ENCODE data around the gene PRXL2B.

DNA sequence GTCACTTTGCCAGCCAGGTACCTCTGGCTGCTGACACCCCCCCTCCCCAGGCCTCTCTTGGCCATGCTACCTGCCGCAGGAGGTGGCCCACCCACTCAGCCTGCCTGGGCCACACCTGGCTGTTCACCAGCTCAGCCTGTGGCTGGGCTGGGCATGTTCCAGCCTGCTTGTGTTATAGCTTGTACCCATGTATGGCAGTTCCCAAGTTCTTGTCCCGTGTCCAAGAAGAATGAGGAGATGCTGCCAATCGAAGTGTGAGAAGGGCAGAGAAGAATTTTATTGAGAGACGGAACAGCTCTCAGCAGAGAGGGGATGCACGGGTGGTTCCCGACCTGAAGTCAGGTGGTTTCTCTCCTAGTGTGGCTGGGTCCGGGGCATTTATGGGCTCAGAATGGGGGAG, 50.2 kb downstream of the PRXL2B start:
- TF ChIP-seq TCF7 (IDR thresholded peaks at IDR 0.05; ENCODE audit: borderline replicate concordance), result no peak
- no peak for TF ChIP-seq ZNF384 (IDR thresholded peaks at IDR 0.05; ENCODE audit: borderline replicate concordance, low read depth, low read length)
- no peak for TF ChIP-seq RBBP5 (conservative IDR thresholded peaks at IDR 0.05)
- TF ChIP-seq SMARCA5 (IDR thresholded peaks at IDR 0.05), result no peak
- no peak for TF ChIP-seq HDAC2 (IDR thresholded peaks at IDR 0.05)
- TF ChIP-seq SREBF2 (IDR thresholded peaks at IDR 0.05; ENCODE audit: low read length), result no peak
- no peak for TF ChIP-seq CTCF (IDR thresholded peaks at IDR 0.05 in 2 of 3, conservative IDR thresholded peaks at IDR 0.05 in 1 of 3; ENCODE audit: control insufficient read depth in 2 of 3, extremely low read depth in 1 of 3, insufficient read depth in 1 of 3, low read depth in 3 of 3, low read length in 3 of 3)
- TF ChIP-seq, protein P1, sequence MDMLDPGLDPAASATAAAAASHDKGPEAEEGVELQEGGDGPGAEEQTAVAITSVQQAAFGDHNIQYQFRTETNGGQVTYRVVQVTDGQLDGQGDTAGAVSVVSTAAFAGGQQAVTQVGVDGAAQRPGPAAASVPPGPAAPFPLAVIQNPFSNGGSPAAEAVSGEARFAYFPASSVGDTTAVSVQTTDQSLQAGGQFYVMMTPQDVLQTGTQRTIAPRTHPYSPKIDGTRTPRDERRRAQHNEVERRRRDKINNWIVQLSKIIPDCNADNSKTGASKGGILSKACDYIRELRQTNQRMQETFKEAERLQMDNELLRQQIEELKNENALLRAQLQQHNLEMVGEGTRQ (IDR thresholded peaks at IDR 0.05; ENCODE audit: borderline replicate concordance, low read depth, low read length), result no peak
- TF ChIP-seq USF1 (IDR thresholded peaks at IDR 0.05; ENCODE audit: borderline replicate concordance, extremely low read length, insufficient read depth, low read depth, low read length), result no peak
- no peak for TF ChIP-seq EGR1 (IDR thresholded peaks at IDR 0.05; ENCODE audit: borderline replicate concordance in 1 of 2, low read depth in 2 of 2, low read length in 2 of 2)
- no peak for TF ChIP-seq HCFC1 (IDR thresholded peaks at IDR 0.05; ENCODE audit: low read length)
- no peak for TF ChIP-seq ZNF24 (IDR thresholded peaks at IDR 0.05)
- TF ChIP-seq DPF2 (IDR thresholded peaks at IDR 0.05), result no peak

Data from GM12878 (cell line).